HG02938 (cell line): ENCODE measurements around the gene SEC24C.
"Not testable (repeated sequence)": the region's sequence is repeated elsewhere in the genome, so short reads cannot be mapped to it uniquely, and the experiment has no call there.

Source experiments
- ATAC-seq: cut with Tn5 transposase; IDR thresholded peaks from one replicate; pipeline ENCODE4 v1.9.1; 2021; ENCODE audit warnings: mild to moderate bottlenecking, moderate library complexity; ENCODE audit not compliant: unreplicated experiment

Gene SEC24C

GRCh38 chr10:73743905-73744663 lies at the start of gene SEC24C:
TSS of gene SEC24C (plus strand) at chr10:73744372. CDS start at chr10:73746833, 2,461 bp downstream.
- peak; percentile 88 for ATAC-seq

- ATAC-seq: not testable (repeated sequence)
These were observed 48.9 kb upstream of the SEC24C start for GRCh38 chr10:73695302-73695701.

GRCh38 chr10:73697675-73698159 lies 46.5 kb upstream of the SEC24C start, which contains the start of gene AGAP5:
TSS of gene AGAP5 (minus strand) at chr10:73698109. CDS start at chr10:73697755, 354 bp downstream.
- ATAC-seq: not testable (repeated sequence)

GRCh38 chr10:73698819-73699218 lies 45.4 kb upstream of the SEC24C start:
- ATAC-seq: not testable (repeated sequence)

GRCh38 chr10:73703924-73704323 lies 40.2 kb upstream of the SEC24C start:
- not testable (repeated sequence) for ATAC-seq

- not testable (repeated sequence) for ATAC-seq
These were observed 38.6 kb upstream of the SEC24C start for GRCh38 chr10:73705506-73706072.

GRCh38 chr10:73706488-73706887 lies 37.7 kb upstream of the SEC24C start:
- ATAC-seq: not testable (repeated sequence)

- ATAC-seq: not testable (repeated sequence)
These were observed 36.5 kb upstream of the SEC24C start for GRCh38 chr10:73707628-73708027.

GRCh38 chr10:73708122-73708521 lies 36.0 kb upstream of the SEC24C start:
- not testable (repeated sequence) for ATAC-seq

- not testable (repeated sequence) for ATAC-seq
These were observed 32.5 kb upstream of the SEC24C start for GRCh38 chr10:73711683-73712082.

GRCh38 chr10:73713912-73714311 lies 30.3 kb upstream of the SEC24C start:
- ATAC-seq: not testable (repeated sequence)

- ATAC-seq: not testable (repeated sequence)
These were observed 29.7 kb upstream of the SEC24C start for GRCh38 chr10:73714483-73714882.

- not testable (repeated sequence) for ATAC-seq
These were observed 28.7 kb upstream of the SEC24C start for GRCh38 chr10:73715179-73716156.

GRCh38 chr10:73716251-73716650 lies 27.9 kb upstream of the SEC24C start:
- no peak for ATAC-seq

GRCh38 chr10:73717556-73717955 lies 26.6 kb upstream of the SEC24C start:
- no peak for ATAC-seq

GRCh38 chr10:73720561-73720960 lies 23.6 kb upstream of the SEC24C start:
- not testable (repeated sequence) for ATAC-seq

GRCh38 chr10:73723516-73723915 lies 20.7 kb upstream of the SEC24C start:
- no peak for ATAC-seq

GRCh38 chr10:73729781-73730152 lies 14.4 kb upstream of the SEC24C start:
- not testable (repeated sequence) for ATAC-seq

GRCh38 chr10:73730153-73730906 lies 13.8 kb upstream of the SEC24C start:
- peak; percentile 89 for ATAC-seq
